Large intestine (tissue), 3 donors: Measurements from ENCODE around the gene TALDO1. TPM values are rescaled to one million over a fixed set of nuclear protein-coding genes. Genes with fewer than 3 reads are reported as not detected.
A peak's percentile ranks its signal among the peaks of the same experiment; 100 is the strongest.

ENCODE experiments used
- DNase-seq, 2 donors: peaks; one replicate each; pipeline versions ENCODE4 v3.0.0 to v3.0.0-alpha.2; 2013
- H3K27ac ChIP-seq: one replicate; pipeline ENCODE4 v1.5.1; 2013; ENCODE audit warnings: low read length
- H3K27me3 ChIP-seq: 2 replicates; pipeline ENCODE4 v1.6.1; 2013; ENCODE audit warnings: low read length; ENCODE audit not compliant: control insufficient read depth, insufficient read depth
- H3K36me3 ChIP-seq: 2 replicates; pipeline ENCODE4 v1.6.1; 2013; ENCODE audit warnings: low read length; ENCODE audit not compliant: control insufficient read depth, insufficient read depth
- H3K4me1 ChIP-seq: one replicate; pipeline ENCODE4 v1.6.1; 2013; ENCODE audit warnings: low read length; ENCODE audit not compliant: control insufficient read depth, insufficient read depth
- H3K4me3 ChIP-seq: one replicate; pipeline ENCODE4 v1.5.1; 2013; ENCODE audit warnings: low read length
- H3K9me3 ChIP-seq: one replicate; pipeline ENCODE4 v1.6.1; 2013; ENCODE audit warnings: mild to moderate bottlenecking, low read depth, low read length, moderate library complexity; ENCODE audit not compliant: control insufficient read depth
- WGBS: methylation state at CpG from one replicate; pipeline ENCODE4 v1.1.5; 2013; ENCODE audit warnings: low lambda C conversion rate; ENCODE audit not compliant: insufficient coverage; 5-methylcytosine and 5-hydroxymethylcytosine counted together
- polyA plus RNA-seq: library from polyadenylated mRNA; unstranded; fragments of 120-200 nt; gene quantifications from one replicate; pipeline ENCODE4 v1.2.1, GENCODE V29; 2013

TALDO1 gene
- polyA plus RNA-seq, 1 donor: 92.4 TPM

DNA sequence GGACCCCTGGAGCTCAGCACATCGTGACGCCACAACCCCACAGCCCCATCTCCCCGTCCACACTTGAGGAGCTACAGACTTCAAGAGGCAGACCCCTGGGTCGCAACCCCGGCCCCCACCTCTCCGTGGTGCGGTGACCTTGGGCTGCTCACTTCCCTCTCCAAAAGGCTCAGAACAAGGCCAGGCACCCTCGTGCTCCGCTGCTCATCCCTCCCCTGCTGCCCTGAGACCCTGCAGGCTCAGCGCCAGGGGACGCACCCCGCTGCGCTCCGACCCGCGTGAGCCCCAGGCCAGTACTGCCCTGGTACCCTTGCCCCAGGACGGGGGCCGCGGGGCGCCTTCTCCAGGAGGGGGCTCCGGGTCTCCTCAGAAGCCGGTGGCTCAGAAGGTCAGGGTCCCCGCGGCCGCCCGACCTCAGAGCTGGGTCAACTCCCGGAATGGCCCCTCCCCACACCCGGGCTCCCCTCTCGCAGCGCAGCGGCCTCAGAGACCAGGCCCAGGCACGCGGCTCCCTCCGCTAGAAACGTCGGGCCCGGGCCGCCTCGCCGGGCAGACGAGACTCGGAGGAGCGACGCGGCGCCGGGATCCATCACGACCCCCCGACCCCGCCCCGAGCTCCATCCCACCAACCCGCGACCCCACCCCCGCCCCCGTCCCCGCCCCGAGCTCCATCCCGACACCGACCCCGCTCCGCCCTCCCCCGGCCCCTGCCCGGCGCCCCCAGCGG lies 29.5 kb downstream of the TALDO1 start:
- Histone ChIP-seq H3K27me3 (no peaks in the 10 kb centered on the region), H3K9me3 (no peaks in the 10 kb centered on the region), H3K4me3 (peak overlapping the region; percentile 91), H3K36me3 (peaks cover 41% of the 10 kb centered on the region), H3K27ac (no peak overlapping the region), H3K4me1 (peaks cover 27% of the 10 kb centered on the region)
- WGBS: no CpG with 5 or more reads among the region's 65 CpGs
- peak in 1 of 2 donors; percentile 53 for DNase-seq

DNA sequence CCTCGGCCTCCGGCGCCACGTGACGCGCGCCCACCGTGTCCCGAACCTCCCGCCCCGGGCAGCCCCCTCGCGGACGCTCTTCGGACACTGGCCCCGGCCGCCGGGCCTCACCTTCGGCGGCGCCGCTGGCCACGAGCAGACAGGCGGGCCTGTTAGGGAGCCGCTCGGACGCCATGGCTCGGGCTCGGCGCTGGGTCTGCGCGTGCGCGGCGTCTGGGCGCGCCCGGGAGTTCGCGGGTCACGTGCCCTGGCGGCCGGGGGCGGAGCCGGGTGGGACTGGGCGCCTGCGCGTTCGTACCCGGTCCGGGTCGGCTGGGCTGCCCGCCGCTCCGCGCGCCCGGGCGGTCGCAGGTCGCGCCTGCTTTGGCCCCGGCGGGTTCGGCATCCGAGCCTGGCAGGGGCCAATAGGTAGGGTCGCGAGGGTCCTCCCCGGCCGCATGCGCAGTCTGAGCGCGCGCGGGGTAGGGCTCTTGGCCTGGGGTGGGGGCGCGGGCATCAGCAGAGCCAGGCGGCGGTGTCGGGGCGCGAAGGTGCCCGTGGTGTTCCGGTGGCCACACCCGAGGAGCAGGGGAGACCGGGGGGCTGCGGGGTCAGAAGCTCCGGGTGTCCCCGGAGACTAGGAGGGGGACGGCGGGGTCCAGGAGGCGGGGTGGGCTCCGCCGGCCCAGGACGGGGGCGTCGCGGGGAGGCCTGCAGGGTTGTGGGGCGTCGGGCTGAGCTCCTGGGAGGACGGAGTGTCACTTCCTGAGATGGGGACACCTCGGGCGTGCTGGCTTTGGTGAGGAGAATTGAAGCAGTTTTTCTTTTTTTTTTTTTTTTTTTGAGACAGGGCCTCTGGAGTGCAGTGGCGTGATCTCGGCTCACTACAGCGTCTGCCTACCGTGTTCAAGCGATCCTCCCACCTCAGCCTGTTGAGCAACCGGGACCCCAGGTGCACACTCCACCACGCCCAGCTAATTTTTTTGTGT lies 30.3 kb downstream of the TALDO1 start, which contains the start of gene GATD1:
GATD1 (minus strand) TSS at position 200 of the 968 bp plus-strand sequence; CDS start at position 175, 25 bp downstream.
- Histone ChIP-seq H3K36me3 (peaks cover 37% of the 10 kb centered on the region), H3K4me1 (peaks cover 28% of the 10 kb centered on the region)
- peak; percentile 88 to 91 for DNase-seq

DNA sequence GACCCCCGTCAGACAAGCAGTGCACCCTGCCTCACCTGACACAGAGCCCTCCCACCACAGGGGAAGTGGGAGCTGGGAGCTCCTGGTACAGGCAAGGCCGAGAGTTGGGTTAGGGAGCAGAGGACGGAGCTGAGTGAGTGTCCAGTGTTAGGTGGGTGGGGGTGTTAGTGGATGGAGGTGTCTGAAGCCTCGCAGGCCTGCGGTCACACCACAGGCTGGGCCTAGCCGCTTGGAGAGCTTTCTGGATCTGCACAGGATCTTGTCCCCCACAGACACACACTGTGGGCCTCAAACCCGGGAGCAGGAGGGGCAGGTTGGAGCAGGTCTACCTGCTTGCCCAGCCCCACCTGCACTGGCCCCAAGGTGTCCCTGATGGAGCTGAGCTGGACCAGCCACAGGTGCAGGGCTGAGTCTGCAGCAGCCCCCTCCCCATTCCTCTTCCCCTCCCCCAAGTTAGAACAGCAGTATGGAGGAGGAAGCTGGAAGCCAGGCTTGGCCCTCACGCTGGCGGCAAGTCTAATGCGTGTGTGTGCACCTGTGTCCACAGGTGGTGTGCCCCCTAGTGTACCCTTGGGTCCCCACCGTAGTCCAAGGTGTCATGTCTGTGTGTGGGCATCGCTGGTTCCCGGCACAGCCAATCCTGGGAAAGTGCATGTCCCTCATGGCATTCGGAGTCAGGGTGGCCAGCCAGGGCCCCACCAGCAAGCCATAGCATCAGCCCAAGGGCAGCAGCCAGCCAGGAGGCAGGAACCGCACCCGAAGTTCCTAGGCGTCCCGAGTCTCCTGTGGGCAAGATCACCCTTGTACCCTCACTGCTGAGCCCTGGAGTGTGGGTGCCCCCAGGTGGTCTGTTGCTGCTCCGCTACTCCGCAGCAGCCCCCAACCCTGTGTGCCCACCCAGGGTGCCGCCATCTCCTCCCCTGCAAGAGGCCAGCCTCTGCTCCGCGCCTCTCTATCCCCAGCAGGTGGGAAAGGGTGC lies 32.0 kb downstream of the TALDO1 start:
- peak overlapping the region; percentile 7 for H3K27ac ChIP-seq
- no peaks in the 10 kb centered on the region for H3K27me3 ChIP-seq
- no peak overlapping the region for H3K4me3 ChIP-seq
- no CpG with 5 or more reads among the region's 23 CpGs for WGBS
- H3K4me1 ChIP-seq: peaks cover 38% of the 10 kb centered on the region
- peaks cover 20% of the 10 kb centered on the region for H3K36me3 ChIP-seq
- no peak for DNase-seq
- no peaks in the 10 kb centered on the region for H3K9me3 ChIP-seq

More for the DNA sequence above, 30.3 kb downstream of the TALDO1 start, which contains the start of gene GATD1:
- Histone ChIP-seq H3K4me3 (peak within 1 kb of the TSS; percentile 91), H3K9me3 (no peaks in the 10 kb centered on the region), H3K27me3 (no peaks in the 10 kb centered on the region), H3K27ac (peak within 1 kb of the TSS; percentile 71)
- WGBS: no CpG with 5 or more reads among the region's 110 CpGs

DNA sequence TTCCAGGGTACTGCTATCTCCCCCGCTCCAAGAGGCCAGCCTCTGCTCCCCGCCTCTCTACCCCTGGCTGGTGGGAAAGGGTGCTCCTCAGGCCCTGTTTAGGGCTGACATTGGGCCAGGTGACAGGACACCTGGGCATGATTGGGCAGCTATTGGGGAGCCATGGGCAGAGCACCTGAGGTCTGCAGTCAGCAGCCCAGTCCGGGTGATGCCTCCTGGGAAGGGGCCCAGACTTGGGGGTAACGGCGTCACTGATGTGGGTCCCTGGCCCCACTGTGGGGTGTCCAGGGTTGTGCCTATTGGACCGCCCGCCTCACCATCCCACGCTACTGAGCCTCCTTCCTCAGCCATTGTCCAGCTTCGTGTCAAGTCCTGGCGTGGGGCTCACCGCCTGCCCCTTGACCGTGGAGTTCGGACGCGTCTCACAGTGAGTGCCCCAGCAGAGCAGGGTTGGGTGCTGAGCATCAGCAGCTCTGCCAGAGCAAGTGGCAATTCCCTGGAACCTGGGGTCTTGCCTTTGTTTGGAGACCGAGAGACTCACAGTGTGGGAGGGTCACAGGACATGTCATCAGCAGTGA lies 32.8 kb downstream of the TALDO1 start:
- no peaks in the 10 kb centered on the region for H3K9me3 ChIP-seq
- no CpG with 5 or more reads among the region's 16 CpGs for WGBS
- peaks cover 36% of the 10 kb centered on the region for H3K4me1 ChIP-seq
- H3K36me3 ChIP-seq: peaks cover 13% of the 10 kb centered on the region
- H3K27ac ChIP-seq: no peak overlapping the region
- DNase-seq: no peak
- H3K4me3 ChIP-seq: no peak overlapping the region
- H3K27me3 ChIP-seq: no peaks in the 10 kb centered on the region

DNA sequence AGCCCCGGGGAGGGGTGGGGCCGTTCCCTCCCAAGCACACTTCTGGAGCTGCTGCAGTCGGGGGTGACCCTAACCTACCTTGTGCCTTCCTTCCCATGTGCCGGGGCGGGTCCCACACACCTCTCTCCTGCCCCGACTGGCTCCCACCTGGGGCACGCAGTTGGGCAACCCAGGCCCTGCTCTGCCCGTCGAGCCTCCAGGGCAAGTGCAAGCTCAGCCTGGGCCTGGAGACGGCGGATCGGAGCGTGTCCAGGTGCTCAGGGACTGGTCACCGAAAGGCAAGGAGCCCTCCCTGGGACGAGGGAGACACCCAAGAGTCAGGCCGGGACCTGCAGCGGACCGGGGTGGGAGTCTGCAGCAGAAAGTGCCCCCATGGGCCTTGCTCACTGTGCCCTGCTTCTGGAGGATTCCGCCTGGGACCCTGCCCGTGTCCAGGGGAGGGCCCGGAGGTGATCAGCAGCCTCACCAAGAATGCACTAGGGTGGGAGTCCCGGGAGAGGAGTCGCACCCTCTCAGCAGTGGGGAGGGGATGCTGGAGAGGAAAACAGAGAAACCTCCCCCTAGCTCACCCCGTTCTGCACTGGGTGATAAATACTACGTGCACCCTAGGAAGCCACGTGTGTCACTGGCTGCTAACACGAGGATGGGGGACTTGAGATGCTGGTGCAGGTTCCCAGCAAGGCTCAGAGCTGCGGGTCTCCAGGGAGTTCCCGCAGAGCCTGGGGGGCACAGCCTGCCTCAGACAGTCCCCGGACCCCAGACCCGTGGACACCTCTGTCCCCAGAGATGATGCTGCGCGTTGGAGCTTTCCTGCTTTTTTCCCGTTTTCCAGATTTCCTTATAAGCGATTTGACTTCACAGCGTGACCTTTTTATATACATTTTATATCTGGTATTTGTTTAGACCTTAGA lies 35.3 kb downstream of the TALDO1 start:
- no peaks in the 10 kb centered on the region for H3K9me3 ChIP-seq
- peaks cover 12% of the 10 kb centered on the region for H3K36me3 ChIP-seq
- WGBS: 80% methylated on average over 3 of the region's 36 CpGs
- H3K4me3 ChIP-seq: no peak overlapping the region
- no peak for DNase-seq
- H3K27ac ChIP-seq: no peak overlapping the region
- H3K4me1 ChIP-seq: peaks cover 27% of the 10 kb centered on the region
- H3K27me3 ChIP-seq: no peaks in the 10 kb centered on the region

DNA sequence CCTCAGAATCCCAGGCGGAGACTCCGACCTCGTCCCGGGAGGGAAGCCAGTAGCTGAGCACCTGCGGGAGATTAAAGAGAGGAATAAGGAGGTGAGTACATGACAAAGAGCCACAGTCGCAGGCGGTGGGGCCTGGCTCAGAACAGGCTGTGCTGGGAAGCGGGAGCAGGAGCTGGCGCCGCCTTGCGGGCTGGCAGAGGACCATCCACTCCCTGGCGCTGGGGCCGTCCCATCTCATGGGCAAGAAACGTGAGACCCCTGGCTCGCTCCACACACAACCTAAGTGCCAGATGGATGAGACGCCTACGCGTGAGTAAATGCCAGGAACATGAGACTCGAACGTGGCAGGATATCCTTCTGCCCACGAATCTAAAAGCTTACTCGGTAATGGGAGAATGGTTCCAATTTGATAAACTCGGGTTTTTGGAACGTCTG lies 36.3 kb downstream of the TALDO1 start:
- no CpG with 5 or more reads among the region's 24 CpGs for WGBS
- DNase-seq: peak; percentile 83 to 90
- H3K9me3 ChIP-seq: no peaks in the 10 kb centered on the region

DNA sequence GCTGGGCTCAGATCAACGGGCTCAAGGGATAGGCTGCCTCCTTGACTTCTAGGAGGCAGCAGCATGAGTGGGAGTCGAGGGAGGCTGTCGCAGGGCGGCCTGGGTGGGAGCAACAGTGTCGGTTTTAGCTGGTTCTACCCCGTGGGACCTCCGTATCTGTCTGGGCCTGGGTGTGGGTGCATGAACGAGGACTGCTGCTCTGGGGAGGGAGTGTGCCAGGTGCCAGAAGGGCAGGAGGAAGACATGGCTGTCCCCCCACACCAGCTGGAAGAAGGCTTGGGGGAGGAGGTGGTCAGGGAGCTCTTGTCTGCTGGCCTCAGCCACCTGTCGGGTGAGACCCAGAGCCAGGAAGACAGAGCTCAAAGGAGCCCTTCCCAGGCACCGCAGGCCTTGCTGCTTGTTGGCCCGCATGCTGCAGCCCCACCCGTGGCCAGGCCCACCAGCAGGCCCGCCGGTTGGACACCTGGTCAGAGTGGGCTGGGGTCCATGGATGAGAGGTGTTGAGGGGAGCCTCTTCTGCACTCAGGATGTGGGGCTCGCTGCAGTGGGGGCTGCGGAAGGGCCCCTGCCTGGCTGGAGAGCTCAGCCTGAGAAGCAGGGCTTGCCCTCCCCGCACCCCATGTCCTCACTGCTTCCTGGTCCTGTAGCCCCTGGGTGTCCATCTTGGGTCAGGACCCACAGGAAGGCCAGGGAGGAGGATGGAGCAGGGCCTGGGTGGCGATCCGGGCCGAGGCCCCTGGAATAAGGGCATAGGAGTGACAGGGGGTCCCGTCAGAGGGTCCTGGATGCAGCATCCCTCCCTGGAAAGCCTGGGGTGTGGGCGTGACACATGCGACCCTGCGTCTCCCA lies 39.2 kb downstream of the TALDO1 start:
- Histone ChIP-seq H3K27me3 (peaks cover 15% of the 10 kb centered on the region), H3K27ac (no peak overlapping the region), H3K36me3 (no peaks in the 10 kb centered on the region), H3K4me1 (peaks cover 11% of the 10 kb centered on the region), H3K4me3 (no peak overlapping the region), H3K9me3 (no peaks in the 10 kb centered on the region)
- no peak for DNase-seq
- WGBS: no CpG with 5 or more reads among the region's 24 CpGs

More for the DNA sequence above, 36.3 kb downstream of the TALDO1 start:
- Histone ChIP-seq H3K4me3 (no peak overlapping the region), H3K27me3 (peaks cover under 1% of the 10 kb centered on the region), H3K4me1 (peaks cover 20% of the 10 kb centered on the region), H3K36me3 (peaks cover 12% of the 10 kb centered on the region), H3K27ac (peak overlapping the region; percentile 8)

DNA sequence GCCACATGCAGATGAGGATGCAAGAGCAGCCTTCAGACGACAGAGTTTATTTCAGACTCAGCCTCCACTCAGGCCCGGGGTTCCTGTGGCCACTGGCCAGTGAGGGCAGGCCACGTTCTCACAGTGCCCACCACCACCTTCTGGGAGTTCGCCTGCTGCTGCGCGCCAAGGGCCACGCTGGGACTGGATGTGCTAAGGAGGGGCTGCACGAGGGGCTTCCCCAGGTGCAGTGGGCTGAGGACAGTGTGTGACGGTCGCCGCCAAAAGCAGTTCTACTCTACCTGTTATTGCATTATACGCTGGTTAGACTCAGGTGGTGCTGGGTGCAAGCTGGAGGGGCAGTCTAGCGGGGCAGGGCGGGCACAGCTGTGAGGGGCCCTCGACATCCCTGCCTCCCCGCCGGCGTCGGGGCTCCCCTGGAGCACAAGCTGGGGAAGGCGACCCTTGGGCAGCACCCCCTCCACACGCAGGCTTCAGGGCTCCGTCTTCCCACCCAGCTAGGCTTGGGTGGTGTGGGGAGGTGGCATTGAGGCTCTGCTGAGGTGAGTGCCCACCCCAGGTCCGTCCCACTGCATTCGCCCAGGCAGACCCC lies 39.9 kb downstream of the TALDO1 start:
- Histone ChIP-seq H3K27me3 (peaks cover 15% of the 10 kb centered on the region), H3K4me3 (no peak overlapping the region), H3K4me1 (peaks cover 11% of the 10 kb centered on the region), H3K27ac (no peak overlapping the region), H3K36me3 (peaks cover 2% of the 10 kb centered on the region), H3K9me3 (no peaks in the 10 kb centered on the region)
- no peak for DNase-seq
- WGBS: no CpG with 5 or more reads among the region's 24 CpGs
